GM19240 (cell line): ENCODE results near the gene C1QTNF6.
A peak's percentile ranks its signal among the peaks of the same experiment; 100 is the strongest.
"Not testable (repeated sequence)": the region's sequence is repeated elsewhere in the genome, so short reads cannot be mapped to it uniquely, and the experiment has no call there.

Experiments
- DNase-seq: peaks from one replicate; pipeline ENCODE4 v3.0.0; 2011; ENCODE audit warnings: low spot score; ENCODE audit not compliant: insufficient read length

The C1QTNF6 gene

GRCh38 chr22:37176464-37177061 is 11.5 kb downstream of the C1QTNF6 start:
- DNase-seq = no peak

GRCh38 chr22:37175414-37176281 is 12.4 kb downstream of the C1QTNF6 start:
- no peak for DNase-seq

- DNase-seq = no peak
These were observed 13.1 kb downstream of the C1QTNF6 start for GRCh38 chr22:37174964-37175363.

- DNase-seq = no peak
These were observed 14.3 kb downstream of the C1QTNF6 start for GRCh38 chr22:37173709-37174108.

GRCh38 chr22:37172266-37173245 is 15.5 kb downstream of the C1QTNF6 start:
- DNase-seq = no peak

GRCh38 chr22:37171662-37172061 is 16.4 kb downstream of the C1QTNF6 start:
- no peak for DNase-seq

GRCh38 chr22:37170689-37171405 is 17.2 kb downstream of the C1QTNF6 start:
- not testable (repeated sequence) for DNase-seq

GRCh38 chr22:37169947-37170688 is 17.9 kb downstream of the C1QTNF6 start:
- no peak for DNase-seq

GRCh38 chr22:37169406-37169805 is 18.6 kb downstream of the C1QTNF6 start:
- no peak for DNase-seq

- no peak for DNase-seq
These were observed 19.9 kb downstream of the C1QTNF6 start for GRCh38 chr22:37167981-37168647.

GRCh38 chr22:37167176-37167980 is 20.7 kb downstream of the C1QTNF6 start:
- no peak for DNase-seq

GRCh38 chr22:37166675-37167066 is 21.4 kb downstream of the C1QTNF6 start:
- DNase-seq = peak; percentile 76

- no peak for DNase-seq
These were observed 21.9 kb downstream of the C1QTNF6 start for GRCh38 chr22:37165940-37166674.

- no peak for DNase-seq
These were observed 23.0 kb downstream of the C1QTNF6 start for GRCh38 chr22:37165066-37165465.

- no peak for DNase-seq
These were observed 23.6 kb downstream of the C1QTNF6 start for GRCh38 chr22:37164505-37164887.

- DNase-seq = peak; percentile 57
These were observed 24.2 kb downstream of the C1QTNF6 start for GRCh38 chr22:37163575-37164504.

- no peak for DNase-seq
These were observed 25.0 kb downstream of the C1QTNF6 start for GRCh38 chr22:37163096-37163489.
